ENCODE results near the gene TMEM196. TPM values are rescaled to one million over a fixed set of nuclear protein-coding genes. Genes with fewer than 3 reads are reported as not detected.

Gene TMEM196
- total RNA-seq, 1 experiment from 2014 or later: not detected

- Histone ChIP-seq H3K4me3 (ENCODE audit: low read depth in 2 of 2, low read length in 2 of 2) (no peak overlapping the region), H3K36me3 (ENCODE audit: control insufficient read depth, insufficient read depth, low read length) (no peaks in the 10 kb centered on the region), H3K27me3 (ENCODE audit: control insufficient read depth, insufficient read depth, low read length) (no peaks in the 10 kb centered on the region), H3K9me3 (ENCODE audit: control insufficient read depth, insufficient read depth, low read depth, low read length) (no peaks in the 10 kb centered on the region; the same call in 1 of the 2 replicates), H3K4me1 (ENCODE audit: control insufficient read depth, insufficient read depth, low read length) (no peaks in the 10 kb centered on the region), H3K27ac (ENCODE audit: low read length) (no peak overlapping the region)
- DNase-seq (ENCODE audit: low read depth, low spot score): no peak
- no TSS peak for BruUV-seq (replicated peaks)
- in situ Hi-C loops (cut with HindIII; ENCODE audit: low pct_unique_long_range_greater_than_20kb, low sequenced_read_pairs): no loop called here
- no peak for TF ChIP-seq TCF7L2 (IDR thresholded peaks at IDR 0.05; ENCODE audit: low read depth, low read length)
- no peak for TF ChIP-seq REST (IDR thresholded peaks at IDR 0.05; ENCODE audit: insufficient read depth in 1 of 2, low read depth in 2 of 2, low read length in 1 of 2)
- TF ChIP-seq SIN3A (IDR thresholded peaks at IDR 0.05; ENCODE audit: borderline replicate concordance, insufficient read depth, low read depth, low read length): no peak
- TF ChIP-seq POLR2AphosphoS5 (IDR thresholded peaks at IDR 0.05; ENCODE audit: low read depth, low read length): no peak
- TF ChIP-seq CTCF (IDR thresholded peaks at IDR 0.05): no peak
- no peak for ATAC-seq
- POLR2A ChIA-PET: no interaction called here
- CTCF ChIA-PET: no interaction called here
- intact Hi-C loops (cut with micrococcal nuclease; ENCODE audit: unreplicated experiment): no loop called here
Measured at GRCh38 chr7:19681596-19681995, 91.8 kb downstream of the TMEM196 start.

GRCh38 chr7:19677180-19677579, 96.2 kb downstream of the TMEM196 start:
- CTCF ChIA-PET: no interaction called here
- peak; percentile 34; the same call in 1 of the 2 replicates for ATAC-seq
- in situ Hi-C loops (cut with HindIII; ENCODE audit: low pct_unique_long_range_greater_than_20kb, low sequenced_read_pairs) (no loop called here), intact Hi-C loops (cut with micrococcal nuclease; ENCODE audit: unreplicated experiment) (no loop called here)
- Histone ChIP-seq H3K9me3 (ENCODE audit: control insufficient read depth, insufficient read depth, low read depth, low read length) (no peaks in the 10 kb centered on the region), H3K36me3 (ENCODE audit: control insufficient read depth, insufficient read depth, low read length) (no peaks in the 10 kb centered on the region), H3K27me3 (ENCODE audit: control insufficient read depth, insufficient read depth, low read length) (no peaks in the 10 kb centered on the region), H3K4me1 (ENCODE audit: control insufficient read depth, insufficient read depth, low read length) (no peaks in the 10 kb centered on the region; the same call in 1 of the 2 replicates), H3K27ac (ENCODE audit: low read length) (no peak overlapping the region), H3K4me3 (ENCODE audit: low read depth in 2 of 2, low read length in 2 of 2) (no peak overlapping the region)
- POLR2A ChIA-PET: no interaction called here
- BruUV-seq (replicated peaks): no TSS peak
- no peak for DNase-seq (ENCODE audit: low read depth, low spot score)
- TF ChIP-seq POLR2AphosphoS5 (IDR thresholded peaks at IDR 0.05; ENCODE audit: low read depth, low read length) (no peak), SIN3A (IDR thresholded peaks at IDR 0.05; ENCODE audit: borderline replicate concordance, insufficient read depth, low read depth, low read length) (no peak), REST (IDR thresholded peaks at IDR 0.05; ENCODE audit: insufficient read depth in 1 of 2, low read depth in 2 of 2, low read length in 1 of 2) (no peak), CTCF (IDR thresholded peaks at IDR 0.05) (no peak), TCF7L2 (IDR thresholded peaks at IDR 0.05; ENCODE audit: low read depth, low read length) (no peak)
